Activated T-helper 2 cell treated with anti-CD3 and anti-CD28 coated beads, Interferon-gamma antibody, Interleukin-2, Interleukin-4, amounts not matched to agents 10 μg/mL and 5 μg/mL and 100 μg/mL, durations not matched to agents 14 hours and 24 hours and 36 hours (primary cell): Measurements from ENCODE around the gene PLEKHA7. TPM values are rescaled to one million over a fixed set of nuclear protein-coding genes. Genes with fewer than 3 reads are reported as not detected.

ENCODE experiments used
- DNase-seq: peaks from one replicate; pipeline ENCODE4 v3.0.0; 2021; ENCODE audit warnings: low spot score
- H3K27ac Mint-ChIP-seq: one replicate; pipeline ENCODE4 v1.8.0; 2021; ENCODE audit warnings: mixed read lengths
- H3K27me3 Mint-ChIP-seq: one replicate; pipeline ENCODE4 v1.8.0; 2021; ENCODE audit warnings: low read depth, mixed read lengths
- H3K36me3 Mint-ChIP-seq: one replicate; pipeline ENCODE4 v1.8.0; 2021; ENCODE audit warnings: low read depth, mixed read lengths
- H3K4me1 Mint-ChIP-seq: one replicate; pipeline ENCODE4 v1.8.0; 2021; ENCODE audit warnings: low read depth, mixed read lengths
- H3K4me3 Mint-ChIP-seq: one replicate; pipeline ENCODE4 v1.8.0; 2021; ENCODE audit warnings: low read depth, mild to moderate bottlenecking, moderate library complexity, mixed read lengths
- H3K9me3 Mint-ChIP-seq: one replicate; pipeline ENCODE4 v1.8.0; 2021; ENCODE audit warnings: mixed read lengths
- intact Hi-C: fragments of 100-400 bp; cut with micrococcal nuclease; formaldehyde crosslinking; loops from one replicate; pipeline ENCODE4 v1.15.1; 2023
- total RNA-seq: library from RNA; stranded (reverse); gene quantifications from 2 replicates; pipeline ENCODE4 v1.2.3, GENCODE V29; 2022

PLEKHA7 gene
- total RNA-seq, 1 donor from 2014 or later = 51.3 TPM

DNA sequence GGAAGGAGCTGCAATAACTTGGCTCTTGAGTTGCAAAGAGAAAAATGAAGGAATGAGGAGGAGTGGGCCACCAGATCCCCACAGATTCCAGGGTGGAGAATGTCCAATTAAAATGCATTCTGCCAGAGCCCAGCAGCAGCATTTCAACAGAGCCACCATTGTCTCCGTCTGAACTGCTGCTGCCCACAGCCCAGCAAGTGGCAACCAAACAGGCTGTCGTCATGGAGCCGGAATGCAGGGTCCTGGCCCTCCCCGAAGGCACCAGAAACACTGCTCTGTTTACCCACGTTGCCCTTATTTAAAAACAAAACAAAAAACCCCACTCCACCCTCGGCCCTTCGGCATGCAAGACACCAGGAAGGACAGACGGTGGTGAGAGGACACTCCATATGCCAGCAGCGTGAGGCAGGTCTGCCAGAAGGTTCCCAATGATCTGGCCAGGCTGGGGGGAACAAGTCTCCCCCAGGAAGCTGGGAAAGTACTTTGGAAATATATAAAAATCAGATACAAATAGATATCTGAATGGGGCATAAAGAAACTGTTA, 32.5 kb downstream of the PLEKHA7 start:
- Mint-ChIP-seq H3K36me3 (no peaks in the 10 kb centered on the region), H3K27ac (no peak overlapping the region), H3K27me3 (peaks cover 7% of the 10 kb centered on the region), H3K4me1 (peaks cover 10% of the 10 kb centered on the region), H3K4me3 (no peak overlapping the region), H3K9me3 (no peaks in the 10 kb centered on the region)
- intact Hi-C loops = no loop called here
- DNase-seq = no peak

GRCh38 chr11:16979703-16980622, 34.3 kb downstream of the PLEKHA7 start:
- H3K27ac Mint-ChIP-seq = no peak overlapping the region
- no peak for DNase-seq
- peaks cover 12% of the 10 kb centered on the region for H3K27me3 Mint-ChIP-seq
- H3K9me3 Mint-ChIP-seq = no peaks in the 10 kb centered on the region
- intact Hi-C loops = no loop called here
- no peaks in the 10 kb centered on the region for H3K4me1 Mint-ChIP-seq
- H3K4me3 Mint-ChIP-seq = no peak overlapping the region
- H3K36me3 Mint-ChIP-seq = no peaks in the 10 kb centered on the region

DNA sequence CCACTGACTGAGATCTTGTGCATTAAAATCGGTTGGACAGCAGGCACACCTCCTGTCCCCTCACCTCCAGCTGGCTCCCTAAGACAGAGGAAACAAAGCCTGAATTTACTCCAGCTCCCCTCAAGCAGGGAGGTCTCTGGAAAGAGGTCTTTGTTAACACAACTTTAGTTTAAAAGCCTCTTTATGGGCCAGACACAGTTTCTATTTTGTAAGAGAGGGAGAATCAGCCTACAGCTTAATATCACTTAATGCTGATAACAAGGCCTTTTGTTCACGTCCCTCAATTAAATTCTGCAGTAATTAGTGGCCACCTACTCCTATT, 36.3 kb downstream of the PLEKHA7 start:
- DNase-seq = no peak
- Mint-ChIP-seq H3K4me3 (no peak overlapping the region), H3K27me3 (peaks cover 12% of the 10 kb centered on the region), H3K27ac (no peak overlapping the region), H3K36me3 (no peaks in the 10 kb centered on the region), H3K9me3 (no peaks in the 10 kb centered on the region), H3K4me1 (no peaks in the 10 kb centered on the region)
- intact Hi-C loops = no loop called here

DNA sequence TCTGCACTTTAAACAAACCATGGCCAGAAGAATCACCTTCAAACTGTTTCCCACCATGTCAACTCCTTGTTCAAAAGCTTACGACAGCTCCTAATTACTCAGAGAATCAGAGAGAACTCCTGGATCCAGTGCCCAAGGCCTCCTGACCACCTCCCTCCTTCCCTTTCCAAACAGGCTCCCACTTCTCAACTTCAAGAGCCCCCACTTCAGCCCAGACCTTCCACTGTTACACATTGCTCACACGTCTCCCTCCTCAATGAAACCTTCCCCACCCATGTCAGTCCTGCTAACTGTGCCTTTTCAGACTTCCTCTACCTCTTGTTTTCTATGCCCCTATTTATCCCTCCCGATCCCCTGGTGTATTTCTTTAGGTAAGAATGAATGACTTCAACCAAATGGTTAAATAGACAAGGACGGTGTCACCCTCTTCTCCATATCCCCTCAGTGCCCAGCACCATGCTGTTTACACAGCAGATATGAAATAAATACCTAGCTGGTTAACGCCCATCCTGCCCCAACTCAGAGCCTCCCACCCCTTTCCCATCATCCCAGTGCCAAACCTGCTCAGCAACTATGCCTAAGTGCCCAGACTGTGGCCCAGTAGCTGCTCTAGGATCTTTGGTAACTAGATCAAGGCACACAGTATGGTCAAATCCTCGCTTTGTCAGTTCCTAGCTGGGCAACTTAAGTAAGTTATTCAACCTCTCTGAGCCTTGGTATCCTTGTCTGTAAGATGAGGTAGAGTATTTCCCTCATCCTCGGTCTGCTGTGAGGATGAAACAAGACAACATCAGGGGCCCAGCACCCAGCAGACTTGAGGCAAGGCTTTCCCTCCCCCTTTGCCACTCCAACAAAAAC, 36.8 kb downstream of the PLEKHA7 start:
- Mint-ChIP-seq H3K27ac (no peak overlapping the region), H3K4me1 (no peaks in the 10 kb centered on the region), H3K27me3 (peaks cover 12% of the 10 kb centered on the region), H3K9me3 (no peaks in the 10 kb centered on the region), H3K4me3 (no peak overlapping the region), H3K36me3 (no peaks in the 10 kb centered on the region)
- no peak for DNase-seq
- intact Hi-C loops = no loop called here

- H3K27ac Mint-ChIP-seq = no peak overlapping the region
- peaks cover 12% of the 10 kb centered on the region for H3K27me3 Mint-ChIP-seq
- H3K9me3 Mint-ChIP-seq = no peaks in the 10 kb centered on the region
- H3K4me1 Mint-ChIP-seq = no peaks in the 10 kb centered on the region
- H3K36me3 Mint-ChIP-seq = no peaks in the 10 kb centered on the region
- DNase-seq = no peak
- intact Hi-C loops = no loop called here
- no peak overlapping the region for H3K4me3 Mint-ChIP-seq
Observed at GRCh38 chr11:16976379-16976778, 37.8 kb downstream of the PLEKHA7 start.

- Mint-ChIP-seq H3K27me3 (peaks cover 12% of the 10 kb centered on the region), H3K4me3 (no peak overlapping the region), H3K9me3 (no peaks in the 10 kb centered on the region), H3K27ac (no peak overlapping the region), H3K4me1 (no peaks in the 10 kb centered on the region), H3K36me3 (no peaks in the 10 kb centered on the region)
- intact Hi-C loops = no loop called here
- no peak for DNase-seq
Observed at GRCh38 chr11:16975906-16976305, 38.3 kb downstream of the PLEKHA7 start.

- Mint-ChIP-seq H3K36me3 (no peaks in the 10 kb centered on the region), H3K4me3 (no peak overlapping the region), H3K27ac (no peak overlapping the region), H3K4me1 (peaks cover 10% of the 10 kb centered on the region), H3K27me3 (peaks cover 12% of the 10 kb centered on the region), H3K9me3 (no peaks in the 10 kb centered on the region)
- DNase-seq = no peak
- intact Hi-C loops = no loop called here
Observed at GRCh38 chr11:16973338-16973964, 40.8 kb downstream of the PLEKHA7 start.

- intact Hi-C loops = no loop called here
- H3K27me3 Mint-ChIP-seq = no peaks in the 10 kb centered on the region
- DNase-seq = no peak
- H3K36me3 Mint-ChIP-seq = no peaks in the 10 kb centered on the region
- peaks cover 10% of the 10 kb centered on the region for H3K4me1 Mint-ChIP-seq
- no peak overlapping the region for H3K27ac Mint-ChIP-seq
- H3K4me3 Mint-ChIP-seq = no peak overlapping the region
- H3K9me3 Mint-ChIP-seq = no peaks in the 10 kb centered on the region
Observed at GRCh38 chr11:16969010-16969999, 44.9 kb downstream of the PLEKHA7 start.

DNA sequence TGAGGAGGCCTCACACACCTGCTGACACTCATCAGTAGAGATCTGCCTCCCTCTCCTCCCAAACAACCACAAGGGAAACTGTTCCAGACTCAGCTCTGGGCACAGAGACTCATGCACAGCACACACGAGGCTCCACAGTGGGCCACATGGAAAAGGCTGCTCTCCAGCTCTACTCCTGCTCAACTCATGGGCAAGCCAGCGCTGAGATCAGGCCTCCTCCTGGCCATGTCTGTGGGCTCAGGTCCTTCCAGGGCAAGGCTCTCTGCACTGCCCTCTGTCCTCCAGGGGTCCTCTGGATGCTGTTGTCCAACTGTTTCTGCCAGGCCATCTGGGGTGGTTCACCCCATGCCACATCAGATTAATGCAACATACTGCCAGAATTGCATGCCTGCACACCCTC, 46.0 kb downstream of the PLEKHA7 start:
- intact Hi-C loops = no loop called here
- Mint-ChIP-seq H3K4me1 (peaks cover 10% of the 10 kb centered on the region), H3K36me3 (no peaks in the 10 kb centered on the region), H3K4me3 (no peak overlapping the region), H3K9me3 (no peaks in the 10 kb centered on the region), H3K27me3 (no peaks in the 10 kb centered on the region), H3K27ac (no peak overlapping the region)
- no peak for DNase-seq

GRCh38 chr11:16966930-16967671, 47.1 kb downstream of the PLEKHA7 start:
- no peaks in the 10 kb centered on the region for H3K27me3 Mint-ChIP-seq
- no peak overlapping the region for H3K4me3 Mint-ChIP-seq
- DNase-seq = no peak
- no peak overlapping the region for H3K27ac Mint-ChIP-seq
- intact Hi-C loops = no loop called here
- no peaks in the 10 kb centered on the region for H3K9me3 Mint-ChIP-seq
- no peaks in the 10 kb centered on the region for H3K36me3 Mint-ChIP-seq
- H3K4me1 Mint-ChIP-seq = peaks cover 12% of the 10 kb centered on the region

GRCh38 chr11:16964501-16964900, 49.7 kb downstream of the PLEKHA7 start:
- no peak for DNase-seq
- no peaks in the 10 kb centered on the region for H3K9me3 Mint-ChIP-seq
- no peaks in the 10 kb centered on the region for H3K27me3 Mint-ChIP-seq
- intact Hi-C loops = no loop called here
- H3K4me3 Mint-ChIP-seq = no peak overlapping the region
- H3K36me3 Mint-ChIP-seq = no peaks in the 10 kb centered on the region
- H3K27ac Mint-ChIP-seq = no peak overlapping the region
- H3K4me1 Mint-ChIP-seq = peaks cover 11% of the 10 kb centered on the region
